Measurements from ENCODE around the gene TBC1D23. TPM values are rescaled to one million over a fixed set of nuclear protein-coding genes. Genes with fewer than 3 reads are reported as not detected.

The TBC1D23 gene
- total RNA-seq, 4 donors from 2014 or later: 15.5 to 42.5 (median 34.5) TPM

- no peak for TF ChIP-seq POLR2A (IDR thresholded peaks at IDR 0.05)
- intact Hi-C loops (cut with DNase I; ENCODE audit: low total_unique reads): no loop called here
- Histone ChIP-seq H3K36me3 (no peaks in the 10 kb centered on the region), H3K4me3 (no peak overlapping the region), H3K27me3 (no peaks in the 10 kb centered on the region), H3K9me3 (no peaks in the 10 kb centered on the region), H3K27ac (no peak overlapping the region), H3K4me1 (peaks cover 23 to 64% (median 29%) of the 10 kb centered on the region in 4 donors)
- 66 to 100% methylated on average over 2 of the region's 2 CpGs for WGBS, 2 donors (ENCODE audit: low coverage in 1 of 2)
- no peak for DNase-seq
- in situ Hi-C loops (cut with MboI; ENCODE audit: low pct_ligation_motif_present in 1 of 4, low pct_unique_long_range_greater_than_20kb in 1 of 4, low sequenced_read_pairs in 3 of 4): loop anchor here in 1 of 4 donors (25.0 kb wide), 1 partner anchor 201 kb away; no protein-coding TSS in a partner anchor
Observed at GRCh38 chr3:100263583-100263982, 2.8 kb downstream of the TBC1D23 start.

- H3K4me3 ChIP-seq: no peak overlapping the region
- intact Hi-C loops (cut with DNase I; ENCODE audit: low total_unique reads): no loop called here
- H3K4me1 ChIP-seq: peaks cover 25 to 70% (median 33%) of the 10 kb centered on the region in 4 donors
- WGBS, 2 donors (ENCODE audit: low coverage in 1 of 2): 45 to 71% methylated on average over 2 of the region's 2 CpGs
- no peaks in the 10 kb centered on the region for H3K36me3 ChIP-seq
- in situ Hi-C loops (cut with MboI; ENCODE audit: low pct_ligation_motif_present in 1 of 4, low pct_unique_long_range_greater_than_20kb in 1 of 4, low sequenced_read_pairs in 3 of 4): loop anchor here in 1 of 4 donors (25.0 kb wide), 1 partner anchor 202 kb away; no protein-coding TSS in a partner anchor
- no peaks in the 10 kb centered on the region for H3K9me3 ChIP-seq
- DNase-seq: no peak
- H3K27me3 ChIP-seq: no peaks in the 10 kb centered on the region
- no peak overlapping the region for H3K27ac ChIP-seq
- no peak for TF ChIP-seq POLR2A (IDR thresholded peaks at IDR 0.05)
- no peak for TF ChIP-seq CTCF (IDR thresholded peaks at IDR 0.05)
- no peak for TF ChIP-seq EP300 (IDR thresholded peaks at IDR 0.05; ENCODE audit: low read depth)
- TF ChIP-seq POLR2AphosphoS5 (IDR thresholded peaks at IDR 0.05): no peak
Observed at GRCh38 chr3:100264242-100264641, 3.5 kb downstream of the TBC1D23 start.

- TF ChIP-seq EP300 (IDR thresholded peaks at IDR 0.05; ENCODE audit: low read depth): no peak
- no peak for TF ChIP-seq POLR2A (IDR thresholded peaks at IDR 0.05)
- no peak for TF ChIP-seq POLR2AphosphoS5 (IDR thresholded peaks at IDR 0.05)
- no peak for TF ChIP-seq CTCF (IDR thresholded peaks at IDR 0.05)
- Histone ChIP-seq H3K27ac (no peak overlapping the region), H3K36me3 (no peaks in the 10 kb centered on the region), H3K27me3 (no peaks in the 10 kb centered on the region), H3K4me1 (peaks cover 28 to 71% (median 34%) of the 10 kb centered on the region in 4 donors), H3K4me3 (no peak overlapping the region), H3K9me3 (no peaks in the 10 kb centered on the region)
- intact Hi-C loops (cut with DNase I; ENCODE audit: low total_unique reads) (no loop called here), in situ Hi-C loops (cut with MboI; ENCODE audit: low pct_ligation_motif_present in 1 of 4, low pct_unique_long_range_greater_than_20kb in 1 of 4, low sequenced_read_pairs in 3 of 4) (loop anchor here in 1 of 4 donors (25.0 kb wide), 1 partner anchor 203 kb away; no protein-coding TSS in a partner anchor)
- WGBS, 2 donors (ENCODE audit: low coverage in 1 of 2): 33 to 53% methylated on average over 1 of the region's 1 CpG
- no peak for DNase-seq
Observed at GRCh38 chr3:100265016-100265415, 4.2 kb downstream of the TBC1D23 start.

- intact Hi-C loops (cut with DNase I; ENCODE audit: low total_unique reads) (no loop called here), in situ Hi-C loops (cut with MboI; ENCODE audit: low pct_ligation_motif_present in 1 of 4, low pct_unique_long_range_greater_than_20kb in 1 of 4, low sequenced_read_pairs in 3 of 4) (loop anchor here in 1 of 4 donors (25.0 kb wide), 1 partner anchor 204 kb away; no protein-coding TSS in a partner anchor)
- no peaks in the 10 kb centered on the region for H3K36me3 ChIP-seq
- no peaks in the 10 kb centered on the region for H3K9me3 ChIP-seq
- no peaks in the 10 kb centered on the region for H3K27me3 ChIP-seq
- no peak overlapping the region for H3K4me3 ChIP-seq
- DNase-seq: no peak
- peaks cover 22 to 69% (median 30%) of the 10 kb centered on the region in 4 donors for H3K4me1 ChIP-seq
- WGBS, 2 donors (ENCODE audit: low coverage in 1 of 2): 100% methylated on average over 1 of the region's 1 CpG
- TF ChIP-seq POLR2AphosphoS5 (IDR thresholded peaks at IDR 0.05) (no peak), POLR2A (IDR thresholded peaks at IDR 0.05) (no peak), EP300 (IDR thresholded peaks at IDR 0.05; ENCODE audit: low read depth) (no peak), CTCF (IDR thresholded peaks at IDR 0.05) (no peak)
- no peak overlapping the region for H3K27ac ChIP-seq
Observed at GRCh38 chr3:100266531-100266930, 5.7 kb downstream of the TBC1D23 start.

- H3K4me1 ChIP-seq: peaks cover 13 to 53% (median 17%) of the 10 kb centered on the region in 4 donors
- no peak for DNase-seq
- in situ Hi-C loops (cut with MboI; ENCODE audit: low pct_ligation_motif_present in 1 of 4, low pct_unique_long_range_greater_than_20kb in 1 of 4, low sequenced_read_pairs in 3 of 4): loop anchor here in 1 of 4 donors (25.0 kb wide), 1 partner anchor 206 kb away; no protein-coding TSS in a partner anchor
- intact Hi-C loops (cut with DNase I; ENCODE audit: low total_unique reads): no loop called here
- no peaks in the 10 kb centered on the region for H3K9me3 ChIP-seq
- no peak overlapping the region for H3K27ac ChIP-seq
- TF ChIP-seq CTCF (IDR thresholded peaks at IDR 0.05): no peak
- H3K4me3 ChIP-seq: no peak overlapping the region
- no peaks in the 10 kb centered on the region for H3K36me3 ChIP-seq
- H3K27me3 ChIP-seq: no peaks in the 10 kb centered on the region
Observed at GRCh38 chr3:100268156-100268555, 7.4 kb downstream of the TBC1D23 start.

Measured in transverse colon (tissue), 4 donors.